SU-DHL-6 (cell line): ENCODE measurements around the gene ACOT12.

ENCODE experiments used
- CTCF ChIP-seq: fragments of 200-600 bp; sonication (generic); IDR thresholded peaks from one replicate; pipeline ENCODE4 v1.5.1; 2017; ENCODE audit warnings: antibody characterized with exemption, mild to moderate bottlenecking, low read length, moderate library complexity; ENCODE audit not compliant: insufficient read depth, poor library complexity, severe bottlenecking
- EZH2phosphoT487 ChIP-seq: fragments of 200-600 bp; sonication (generic), shearing (Covaris generic); conservative IDR thresholded peaks from 2 replicates; pipeline ENCODE4 v1.6.1; 2018; ENCODE audit warnings: mild to moderate bottlenecking, antibody characterized with exemption, low read length, moderate library complexity, mixed read lengths

GRCh38 chr5:81292130-81292529 lies 101.8 kb downstream of the ACOT12 start:
- no peak for TF ChIP-seq CTCF
- TF ChIP-seq EZH2phosphoT487, result no peak
